HG02970 (cell line): ENCODE data around the gene LINGO3.

Source experiments
- ATAC-seq: cut with Tn5 transposase; IDR thresholded peaks from one replicate; pipeline ENCODE4 v1.9.1; 2021; ENCODE audit warnings: mild to moderate bottlenecking, moderate library complexity, moderate number of reproducible peaks; ENCODE audit not compliant: unreplicated experiment, low FRiP score

The LINGO3 gene

DNA sequence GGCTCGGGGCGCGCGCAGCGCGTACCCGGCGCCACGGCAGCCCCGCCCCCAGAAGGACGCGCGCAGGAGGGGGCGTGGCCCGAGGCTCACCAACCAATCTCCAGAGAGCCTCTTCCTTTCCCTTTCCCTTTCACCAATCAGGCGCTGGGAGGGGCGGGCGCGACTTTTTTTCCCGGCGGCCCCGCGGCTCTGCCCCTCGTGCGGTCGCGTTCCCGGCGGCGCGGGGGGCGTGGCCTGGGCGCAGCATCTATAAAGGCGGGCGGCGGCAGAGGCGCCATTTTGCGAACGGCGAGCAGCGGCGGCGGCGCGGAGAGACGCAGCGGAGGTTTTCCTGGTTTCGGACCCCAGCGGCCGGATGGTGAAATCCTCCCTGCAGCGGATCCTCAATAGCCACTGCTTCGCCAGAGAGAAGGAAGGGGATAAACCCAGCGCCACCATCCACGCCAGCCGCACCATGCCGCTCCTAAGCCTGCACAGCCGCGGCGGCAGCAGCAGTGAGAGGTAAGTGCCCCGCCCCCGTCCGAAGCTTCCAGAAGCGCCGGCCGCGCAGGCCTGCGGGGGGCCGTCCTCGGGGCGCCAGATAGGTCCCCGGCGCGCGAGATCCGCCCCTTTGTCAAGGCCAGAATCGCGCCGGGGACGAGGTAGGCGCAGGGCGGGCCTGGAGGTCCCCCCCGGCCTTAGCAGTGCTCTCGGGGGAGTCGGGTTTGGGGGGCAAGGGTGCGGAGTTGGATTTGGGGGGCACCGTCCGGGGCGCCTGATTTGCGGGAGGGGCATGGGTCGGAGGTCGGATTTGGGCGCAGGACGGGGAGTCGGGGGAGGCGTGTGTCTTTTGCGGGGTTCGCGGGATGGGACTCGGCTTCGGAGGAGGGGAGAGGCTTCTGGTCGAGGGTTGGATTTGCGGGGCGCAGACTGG is 38.5 kb downstream of the LINGO3 start:
- peak; percentile 58 for ATAC-seq

- ATAC-seq, result no peak
These were observed 39.1 kb downstream of the LINGO3 start for GRCh38 chr19:2268861-2269243.

DNA sequence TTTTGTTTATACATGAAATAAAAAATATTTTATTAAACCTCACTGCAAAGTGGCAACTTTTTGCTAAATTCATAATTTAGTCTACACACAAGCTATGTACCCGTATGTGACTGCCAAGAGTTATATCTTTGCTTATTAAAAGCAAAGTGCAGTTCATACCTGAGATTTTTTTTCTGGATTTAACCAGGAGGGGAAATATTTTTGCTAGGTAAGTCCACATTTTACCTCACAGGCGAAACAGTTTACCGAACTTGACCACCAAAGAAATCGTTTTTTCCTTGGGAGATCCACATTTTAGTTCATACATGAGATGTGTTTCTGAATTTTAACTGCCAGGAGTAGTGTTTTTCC is 39.5 kb downstream of the LINGO3 start:
- no peak for ATAC-seq

- ATAC-seq, result no peak
These were observed 41.6 kb downstream of the LINGO3 start for GRCh38 chr19:2266183-2266993.

DNA sequence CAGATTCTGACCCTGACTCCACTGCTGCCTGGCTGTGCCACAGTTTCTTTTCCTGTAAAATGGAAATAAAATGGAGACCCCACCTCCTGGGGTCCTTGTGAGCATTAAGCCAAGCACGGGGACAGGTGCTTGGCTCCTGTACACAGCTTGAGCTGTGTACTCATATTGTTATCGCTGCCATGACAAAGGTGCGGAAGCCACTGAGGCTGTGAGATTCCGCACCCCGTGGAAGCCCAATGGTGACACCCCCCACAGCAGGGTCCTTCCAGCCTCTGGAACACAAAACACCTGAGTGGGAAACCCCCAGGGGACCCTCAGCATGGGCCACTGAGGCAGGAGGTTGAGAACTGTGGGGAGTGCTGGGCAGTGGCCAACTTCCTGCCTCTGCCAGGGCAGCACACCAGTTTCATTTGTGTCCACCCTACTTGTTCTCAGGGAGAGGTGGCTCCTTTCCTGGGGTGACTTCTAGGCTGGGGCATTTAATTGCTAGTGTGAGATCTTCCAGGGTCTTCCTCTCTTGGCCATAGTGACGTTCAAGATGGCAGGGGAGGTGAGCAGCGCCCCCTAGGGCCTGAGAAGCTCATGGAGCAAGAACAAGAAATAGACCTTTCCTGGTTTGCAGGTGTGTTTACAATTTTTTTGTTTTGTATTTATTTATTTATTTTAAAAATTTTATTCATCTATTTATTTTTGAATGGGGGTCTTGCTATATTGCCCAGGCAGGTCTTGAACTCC is 46.3 kb downstream of the LINGO3 start:
- no peak for ATAC-seq

GRCh38 chr19:2260341-2260805 is 47.6 kb downstream of the LINGO3 start:
- ATAC-seq, result no peak

DNA sequence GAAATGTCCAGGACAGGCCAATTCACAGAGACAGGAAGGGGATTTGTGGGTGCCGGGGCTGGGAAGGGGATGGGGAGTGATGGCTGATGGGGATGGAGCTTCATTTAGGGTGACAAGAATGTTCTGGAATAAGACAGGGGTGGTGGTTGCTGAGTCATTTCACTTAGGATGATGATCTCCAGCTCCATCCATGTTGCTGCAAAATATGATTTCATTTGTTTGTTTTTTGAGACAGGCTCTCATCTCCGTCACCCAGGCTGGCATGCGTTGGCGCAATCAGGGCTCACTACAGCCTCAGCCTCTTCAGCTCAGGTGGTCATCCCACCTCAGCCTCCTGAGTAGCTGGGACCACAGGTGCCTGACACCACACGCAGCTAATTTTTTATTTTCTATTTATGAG is 48.6 kb downstream of the LINGO3 start:
- ATAC-seq, result no peak
